H1 (cell line): ENCODE results near the gene DNAL1. TPM values are rescaled to one million over a fixed set of nuclear protein-coding genes. Genes with fewer than 3 reads are reported as not detected.

Source experiments
- CTCF ChIA-PET: fragments of 300-600 bp; sonication (Branson Sonifier 250); formaldehyde crosslinking; loops from one replicate; lab custom pipeline; 2021; ENCODE audit not compliant: partially characterized antibody; lab: Charles Lee
- POLR2A ChIA-PET: fragments of 300-600 bp; sonication (Branson Sonifier 250); formaldehyde crosslinking; loops from one replicate; lab custom pipeline; 2021; ENCODE audit warnings: inconsistent platforms; ENCODE audit not compliant: partially characterized antibody; lab: Charles Lee
- DNase-seq, 2 experiments: peaks; one replicate each; pipeline versions ENCODE4 v3.0.0 to v3.0.0-alpha.2; 2010 to 2022; ENCODE audit warnings: low spot score in 2 of 2, low read depth in 1 of 2, mixed read lengths in 1 of 2
- FAIRE-seq: peaks from 2 replicates; lab custom pipeline; 2011; peaks lifted over from hg19 to GRCh38; lab: Jason Lieb, UNC
- H2AFZ ChIP-seq: 2 replicates; pipeline ENCODE4 v1.8.1; 2012; ENCODE audit warnings: low read length, inconsistent platforms
- H2AK5ac ChIP-seq: 2 replicates; pipeline ENCODE4 v1.6.1; 2013; ENCODE audit warnings: low read depth, low read length
- H2BK120ac ChIP-seq: replicated peaks from 2 replicates; pipeline ENCODE3; 2013; ENCODE audit warnings: low read depth, low read length, inconsistent platforms
- H2BK12ac ChIP-seq: 2 replicates; pipeline ENCODE4 v1.6.1; 2013; ENCODE audit warnings: low read depth, low read length
- H2BK15ac ChIP-seq: 2 replicates; pipeline ENCODE4 v1.6.1; 2013; ENCODE audit warnings: low read length
- H2BK20ac ChIP-seq: 2 replicates; pipeline ENCODE4 v1.6.1; 2013; ENCODE audit warnings: low read length
- H2BK5ac ChIP-seq: 2 replicates; pipeline ENCODE4 v1.6.1; 2013; ENCODE audit warnings: low read depth, low read length
- H3K14ac ChIP-seq: 2 replicates; pipeline ENCODE4 v1.6.1; 2013; ENCODE audit warnings: inconsistent platforms; ENCODE audit not compliant: insufficient read length
- H3K18ac ChIP-seq: 2 replicates; pipeline ENCODE4 v1.6.1; 2013; ENCODE audit warnings: low read length; ENCODE audit errors: extremely low read depth
- H3K23ac ChIP-seq: 2 replicates; pipeline ENCODE4 v1.6.1; 2013; ENCODE audit warnings: inconsistent platforms; ENCODE audit not compliant: insufficient read length
- H3K23me2 ChIP-seq: 2 replicates; pipeline ENCODE4 v1.6.1; 2013; ENCODE audit warnings: low read depth, low read length
- H3K27ac ChIP-seq: 2 replicates; pipeline ENCODE4 v1.6.1; 2011; ENCODE audit warnings: low read depth, low read length, inconsistent platforms
- H3K27me3 ChIP-seq, 4 experiments: replicated peaks in 1 of 4; 1 replicate in 1 of 4; 2 replicates in 3 of 4; pipeline versions ENCODE4 v1.6.1 to v1.8.1; 2011 to 2013; ENCODE audit warnings: low read length in 3 of 4, mild to moderate bottlenecking in 3 of 4, inconsistent platforms in 2 of 4, mixed read lengths in 2 of 4, moderate library complexity in 1 of 4; ENCODE audit not compliant: control insufficient read depth in 3 of 4, insufficient read depth in 3 of 4; ENCODE audit errors: extremely low read depth in 1 of 4
- H3K36me3 ChIP-seq, 4 experiments: 2 replicates each; pipeline versions ENCODE4 v1.6.1 to v1.8.1; 2011 to 2013; ENCODE audit warnings: mild to moderate bottlenecking in 4 of 4, low read length in 3 of 4, moderate library complexity in 2 of 4, control low read depth in 1 of 4, inconsistent platforms in 1 of 4; ENCODE audit not compliant: insufficient read depth in 4 of 4, control insufficient read depth in 2 of 4
- H3K4ac ChIP-seq: replicated peaks from 2 replicates; pipeline ENCODE3; 2013; ENCODE audit warnings: low read length, low read depth, mixed read lengths, inconsistent platforms; ENCODE audit not compliant: insufficient read length
- H3K4me1 ChIP-seq, 4 experiments: replicated peaks in 1 of 4; 1 replicate in 1 of 4; 2 replicates in 3 of 4; pipeline versions ENCODE4 v1.6.1 to v1.8.1; 2011 to 2013; ENCODE audit warnings: low read length in 3 of 4, inconsistent platforms in 2 of 4, mixed read lengths in 1 of 4; ENCODE audit not compliant: insufficient read depth in 4 of 4, control insufficient read depth in 3 of 4
- H3K4me2 ChIP-seq, 2 experiments: 2 replicates each; pipeline versions ENCODE4 v1.6.1 to v1.8.1; 2011 to 2013; ENCODE audit warnings: low read depth in 2 of 2, low read length in 2 of 2, control low read depth in 1 of 2, inconsistent platforms in 1 of 2, mild to moderate bottlenecking in 1 of 2; ENCODE audit not compliant: insufficient read depth in 1 of 2
- H3K4me3 ChIP-seq, 4 experiments: fragments of 200-600, 300-600 bp in 1 of 4; sonication (generic), shearing (Covaris generic), sonication (Bioruptor Twin) in 1 of 4; 2 replicates each; pipeline versions ENCODE4 v1.5.1 to v1.8.1; 2011 to 2016; ENCODE audit warnings: low read length in 4 of 4, low read depth in 3 of 4, control low read depth in 2 of 4, inconsistent platforms in 2 of 4, mild to moderate bottlenecking in 2 of 4, mixed read lengths in 1 of 4, moderate library complexity in 1 of 4; ENCODE audit not compliant: insufficient read depth in 2 of 4; ENCODE audit errors: extremely low read depth in 1 of 4
- H3K56ac ChIP-seq: replicated peaks from 2 replicates; pipeline ENCODE3; 2013; ENCODE audit warnings: low read depth, mild to moderate bottlenecking, mixed read lengths, low read length, inconsistent platforms; ENCODE audit not compliant: insufficient read length
- H3K79me1 ChIP-seq: 2 replicates; pipeline ENCODE4 v1.6.1; 2013; ENCODE audit warnings: low read depth, low read length, control low read depth
- H3K79me2 ChIP-seq, 2 experiments: 2 replicates each; pipeline versions ENCODE4 v1.6.1 to v1.8.1; 2012 to 2013; ENCODE audit warnings: low read length in 2 of 2, mild to moderate bottlenecking in 2 of 2, inconsistent platforms in 1 of 2; ENCODE audit not compliant: insufficient read depth in 2 of 2, control insufficient read depth in 1 of 2
- H3K9ac ChIP-seq, 4 experiments: replicated peaks in 1 of 4; 1 replicate in 1 of 4; 2 replicates in 3 of 4; pipeline versions ENCODE4 v1.6.1 to v1.8.1; 2011 to 2013; ENCODE audit warnings: low read depth in 3 of 4, low read length in 3 of 4, control low read depth in 2 of 4, mild to moderate bottlenecking in 2 of 4, moderate library complexity in 2 of 4, inconsistent platforms in 1 of 4; ENCODE audit errors: extremely low read depth in 1 of 4
- H3K9me3 ChIP-seq, 2 experiments: 2 replicates each; pipeline versions ENCODE4 v1.6.1 to v1.8.1; 2012 to 2013; ENCODE audit warnings: mild to moderate bottlenecking in 2 of 2, moderate library complexity in 2 of 2, control low read depth in 1 of 2, inconsistent platforms in 1 of 2, low read depth in 1 of 2, low read length in 1 of 2, mixed read lengths in 1 of 2; ENCODE audit not compliant: insufficient read depth in 2 of 2
- H4K20me1 ChIP-seq, 2 experiments: replicated peaks in 1 of 2; 2 replicates each; pipeline versions ENCODE3 to v1.8.1; 2011 to 2013; ENCODE audit warnings: inconsistent platforms in 2 of 2, low read length in 2 of 2, mild to moderate bottlenecking in 1 of 2; ENCODE audit not compliant: insufficient read depth in 2 of 2, control insufficient read depth in 1 of 2
- H4K5ac ChIP-seq: 2 replicates; pipeline ENCODE4 v1.6.1; 2013; ENCODE audit warnings: low read length, low read depth, mixed read lengths, inconsistent platforms; ENCODE audit not compliant: insufficient read length
- H4K8ac ChIP-seq: 2 replicates; pipeline ENCODE4 v1.8.0; 2013; ENCODE audit warnings: mild to moderate bottlenecking, moderate library complexity, low read length, inconsistent platforms; ENCODE audit not compliant: insufficient read depth; ENCODE audit errors: extremely low read depth
- H4K91ac ChIP-seq: replicated peaks from 2 replicates; pipeline ENCODE3; 2013; ENCODE audit warnings: low read length, mixed read lengths, inconsistent platforms; ENCODE audit not compliant: insufficient read length
- EGR1 ChIP-seq: IDR thresholded peaks from 2 replicates; pipeline ENCODE4 v1.6.1; 2011; ENCODE audit warnings: low read depth, low read length, borderline replicate concordance
- HDAC2 ChIP-seq, 2 experiments: fragments of 300-600 bp in 1 of 2; sonication (generic) in 1 of 2; IDR thresholded peaks; 2 replicates each; pipeline ENCODE4 v1.6.1; 2011 to 2012; ENCODE audit warnings: low read depth in 2 of 2, low read length in 2 of 2, mild to moderate bottlenecking in 2 of 2, moderate library complexity in 2 of 2, borderline replicate concordance in 1 of 2, inconsistent platforms in 1 of 2
- JUN ChIP-seq: IDR thresholded peaks from 2 replicates; pipeline ENCODE4 v1.6.1; 2011; ENCODE audit warnings: low read depth, mild to moderate bottlenecking, improper control_type of control experiment, low read length
- RFX5 ChIP-seq: IDR thresholded peaks from 2 replicates; pipeline ENCODE4 v1.6.1; 2011; ENCODE audit warnings: low read depth, low read length, improper control_type of control experiment, borderline replicate concordance
- RNF2 ChIP-seq: fragments of 200-900, 300-1000 bp; sonication (generic); IDR thresholded peaks from 2 replicates; pipeline ENCODE4 v1.7.1; 2016; ENCODE audit warnings: borderline replicate concordance, low read depth, mild to moderate bottlenecking, antibody characterized with exemption, low read length; ENCODE audit not compliant: poor library complexity, severe bottlenecking; ENCODE audit errors: missing control alignments
- WGBS, 2 experiments: shearing (Covaris generic) in 1 of 2; methylation state at CpG; one replicate each; pipeline versions ENCODE4 v1.1.6 to v1.1.7; 2013 to 2015; ENCODE audit warnings: low lambda C conversion rate in 2 of 2, mixed read lengths in 2 of 2, inconsistent platforms in 1 of 2, low coverage in 1 of 2, missing lambda C conversion rate in 1 of 2; ENCODE audit not compliant: insufficient replicate concordance in 2 of 2, insufficient coverage in 1 of 2, insufficient read length in 1 of 2; ENCODE audit errors: extremely low coverage in 1 of 2, missing lambda C conversion rate in 1 of 2; 5-methylcytosine and 5-hydroxymethylcytosine counted together
- polyA plus RNA-seq, 7 experiments: library from polyadenylated mRNA; depleted of rRNA in 3 of 7; stranded (reverse) in 5 of 7; unstranded in 2 of 7; fragments of >200 nt in 5 of 7; fragments of 200-250 nt in 2 of 7; gene quantifications; 1 replicate in 5 of 7; 2 replicates in 1 of 7; 4 replicates in 1 of 7; pipeline versions ENCODE4 v1.2.1 to v1.2.3, GENCODE V29; 2011 to 2013; ENCODE audit warnings: missing spikeins in 2 of 7, mixed read lengths in 2 of 7
- total RNA-seq: library from RNA; stranded (reverse); fragmentation: NEBNext Ultra II Directional; extraction: Animal tissue kit (Norgen Biotek cat#: 25700); gene quantifications from 2 replicates; pipeline ENCODE4 v1.2.1, GENCODE V29; 2021

The DNAL1 gene
- total and polyA plus RNA-seq, 2 of the 8 experiments (the other 6 are each of a cell fraction or from before 2014, with no cell fraction given), result 2.8 to 16.8 TPM

DNA sequence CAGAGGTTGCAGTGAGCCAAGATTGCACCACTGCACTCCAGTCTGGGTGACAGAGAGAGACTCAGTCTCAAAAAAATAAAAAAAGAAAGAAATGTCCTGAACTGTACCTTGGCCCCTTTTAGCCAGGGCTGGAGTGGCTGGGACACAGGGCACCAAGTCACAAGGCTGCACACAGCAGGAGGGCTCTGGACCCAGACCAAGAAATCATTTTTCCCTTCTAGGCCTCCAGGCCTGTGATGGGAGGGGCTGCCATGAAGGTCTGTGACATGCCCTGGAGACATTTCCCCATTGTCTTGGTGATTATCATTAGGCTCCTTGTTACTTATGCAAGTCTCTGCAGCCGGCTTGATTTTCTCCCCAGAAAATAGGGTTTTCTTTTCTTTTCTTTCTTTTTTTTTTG is 37.5 kb upstream of the DNAL1 start:
- POLR2A ChIA-PET, result no interaction called here
- Histone ChIP-seq H3K9me3 (peaks cover 3 to 6% of the 10 kb centered on the region in 2 experiments; a peak in 1 of 4 replicates), H3K36me3 (no peaks in the 10 kb centered on the region), H3K23ac (no peak overlapping the region), H2AK5ac (no peak overlapping the region), H3K18ac (no peak overlapping the region), H3K27me3 (no peaks in the 10 kb centered on the region), H2BK20ac (no peak overlapping the region), H2BK120ac (no peak overlapping the region), H2AFZ (no peak overlapping the region), H4K91ac (no peak overlapping the region), H3K27ac (no peak overlapping the region), H4K8ac (no peak overlapping the region), H3K4ac (no peak overlapping the region), H2BK12ac (no peak overlapping the region), H3K4me2 (no peak overlapping the region), H3K23me2 (no peaks in the 10 kb centered on the region), H3K14ac (no peak overlapping the region), H2BK15ac (no peak overlapping the region), H3K9ac (no peak overlapping the region), H3K4me1 (no peaks in the 10 kb centered on the region), H3K56ac (no peak overlapping the region), H2BK5ac (no peak overlapping the region), H3K79me2 (no peaks in the 10 kb centered on the region), H3K4me3 (no peak overlapping the region), H4K20me1 (no peaks in the 10 kb centered on the region), H3K79me1 (no peaks in the 10 kb centered on the region), H4K5ac (no peak overlapping the region)
- CTCF ChIA-PET, result interaction anchor here (1.0 to 1.2 kb wide), 2 partner anchors 11 to 19 kb away, joined by 3 read pairs; no protein-coding TSS in a partner anchor
- no CpG with 5 or more reads among the region's 1 CpG for WGBS, 2 experiments
- no peak for FAIRE-seq
- no peak for DNase-seq
- TF ChIP-seq EGR1 (no peak), RFX5 (no peak), RNF2 (no peak), HDAC2 (IDR thresholded peaks at IDR 0.05; ENCODE audit: borderline replicate concordance in 1 of 2, low read depth in 2 of 2, low read length in 2 of 2) (no peak), JUN (no peak)
